Spleen (tissue), 11 donors: ENCODE measurements around the gene PTPN7. TPM values are rescaled to one million over a fixed set of nuclear protein-coding genes. Genes with fewer than 3 reads are reported as not detected.

ENCODE experiments used
- DNase-seq: peaks from one replicate; pipeline ENCODE4 v3.0.0-alpha.2; 2020
- H3K27ac ChIP-seq, 8 donors: fragments of 200-600 bp; sonication (generic) in 7 of 8; 1 replicate in 4 of 8; 2 replicates in 4 of 8; pipeline versions ENCODE4 v1.5.0 to v1.8.0; 2016 to 2021; ENCODE audit warnings: inconsistent platforms in 4 of 8, mild to moderate bottlenecking in 4 of 8, moderate library complexity in 1 of 8
- H3K27me3 ChIP-seq, 7 donors: fragments of 200-600 bp; sonication (generic) in 6 of 7; replicated peaks in 1 of 7; 1 replicate in 4 of 7; 2 replicates in 3 of 7; pipeline versions ENCODE4 v1.5.0 to v1.8.0; 2016 to 2021; ENCODE audit warnings: inconsistent platforms in 3 of 7, mild to moderate bottlenecking in 1 of 7
- H3K36me3 ChIP-seq, 6 donors: fragments of 200-600 bp; sonication (generic) in 5 of 6; 1 replicate in 4 of 6; 2 replicates in 2 of 6; pipeline versions ENCODE4 v1.5.0 to v1.8.0; 2016 to 2021; ENCODE audit warnings: inconsistent platforms in 2 of 6
- H3K4me1 ChIP-seq, 6 donors: fragments of 200-600 bp; sonication (generic) in 5 of 6; 1 replicate in 3 of 6; 2 replicates in 3 of 6; pipeline versions ENCODE4 v1.5.0 to v1.8.0; 2016 to 2021; ENCODE audit warnings: inconsistent platforms in 3 of 6
- H3K4me3 ChIP-seq, 8 donors: fragments of 200-600 bp; sonication (generic) in 7 of 8; 1 replicate in 4 of 8; 2 replicates in 4 of 8; pipeline versions ENCODE4 v1.5.0 to v1.8.0; 2016 to 2021; ENCODE audit warnings: inconsistent platforms in 4 of 8, mild to moderate bottlenecking in 4 of 8, moderate library complexity in 2 of 8
- H3K9me3 ChIP-seq, 8 donors: fragments of 200-600 bp; sonication (generic) in 7 of 8; 1 replicate in 4 of 8; 2 replicates in 4 of 8; pipeline versions ENCODE4 v1.5.0 to v1.8.0; 2016 to 2021; ENCODE audit warnings: inconsistent platforms in 4 of 8
- POLR2A ChIP-seq, 3 donors: fragments of 450-650 bp; IDR thresholded peaks; one replicate each; pipeline ENCODE4 v1.5.1; 2017; ENCODE audit warnings: antibody characterized with exemption in 3 of 3, mild to moderate bottlenecking in 1 of 3
- POLR2AphosphoS5 ChIP-seq, 3 donors: sonication (generic); formaldehyde crosslinking; IDR thresholded peaks; one replicate each; pipeline ENCODE4 v1.5.1; 2017; ENCODE audit warnings: antibody characterized with exemption in 3 of 3
- WGBS, 5 donors: extraction: QIAGEN DNeasy Blood & Tissue Kit in 3 of 5; methylation state at CpG; one replicate each; pipeline versions ENCODE4 v1.1.5 to v1.1.7; 2013 to 2018; 5-methylcytosine and 5-hydroxymethylcytosine counted together
- intact Hi-C: fragments of 100-400 bp; cut with DNase I; formaldehyde crosslinking; loops from one replicate; pipeline ENCODE4 v1.15.0; 2023; ENCODE audit warnings: low total_unique reads
- polyA plus RNA-seq, 3 donors: library from polyadenylated mRNA; stranded (reverse); fragments of 200-250 nt; gene quantifications; one replicate each; pipeline ENCODE4 v1.2.1, GENCODE V29; 2013
- total RNA-seq, 7 donors: library from RNA; depleted of rRNA in 3 of 7; stranded (reverse); fragments of >200 nt in 3 of 7; fragmentation: NEBNext Ultra II Directional in 4 of 7; extraction: Animal tissue kit (Norgen Biotek cat#: 25700) in 4 of 7; gene quantifications; one replicate each; pipeline versions ENCODE4 v1.1.0 to v1.2.1, GENCODE V29; 2016 to 2021
- TF ChIP-seq, protein P1 (sequence below), 11 experiments: fragments of 200-600 bp in 7 of 11; fragments of 450-650 bp in 4 of 11; sonication (generic) in 4 of 11; IDR thresholded peaks in 8 of 11; conservative IDR thresholded peaks in 3 of 11; 1 replicate in 7 of 11; 2 replicates in 4 of 11; pipeline versions ENCODE4 v1.4.0 to v1.8.0; 2016 to 2021; ENCODE audit warnings: antibody characterized with exemption in 11 of 11, inconsistent platforms in 4 of 11, mild to moderate bottlenecking in 1 of 11
- donor health status: healthy with polysubstance abuse.
- donor health status: DM: no; HTN: no; CAD: no; lungs with moderate emphysema.
- donor health status: DM: no; HTN: no; CAD: no.
- donor health status: Bipolar disorder and iron deficiency.
- donor health status: healthy.
- donor health status: DM: no; HTN: no; CAD: no.
- donor health status: DM: yes; HTN: yes; CAD: no.

PTPN7 gene
- total and polyA plus RNA-seq, 10 donors, result 27.8 to 49.0 (median 40.3) TPM

DNA sequence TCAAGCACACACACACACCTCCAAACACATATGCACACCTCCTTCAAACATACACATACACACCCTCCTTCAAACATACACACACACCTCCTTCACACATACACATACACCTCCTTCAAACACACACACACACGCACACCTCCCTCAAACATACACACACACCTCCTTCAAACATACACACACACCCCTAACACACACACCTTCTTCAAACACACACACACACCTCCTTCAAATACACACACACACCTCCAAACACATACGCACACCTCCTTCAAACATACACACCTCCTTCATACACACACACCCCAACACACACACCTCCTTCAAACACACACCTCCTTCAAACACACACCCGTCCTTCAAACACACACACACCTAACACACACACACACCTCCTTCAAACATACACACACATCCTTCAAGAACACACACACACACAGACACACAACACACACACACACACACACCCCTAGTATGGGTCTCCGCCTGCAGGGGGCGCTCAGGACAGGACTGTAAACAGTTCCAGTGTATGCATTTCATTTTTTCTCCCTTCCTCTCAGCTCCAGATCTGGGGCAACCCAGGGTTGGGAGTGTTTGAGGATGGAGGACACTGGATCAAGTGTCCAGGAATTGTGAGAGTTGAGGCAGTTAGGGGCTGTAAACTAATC lies 45.3 kb upstream of the PTPN7 start:
- DNase-seq, result no peak
- no peaks in the 10 kb centered on the region for H3K9me3 ChIP-seq
- intact Hi-C loops, result no loop called here
- TF ChIP-seq, protein P1, sequence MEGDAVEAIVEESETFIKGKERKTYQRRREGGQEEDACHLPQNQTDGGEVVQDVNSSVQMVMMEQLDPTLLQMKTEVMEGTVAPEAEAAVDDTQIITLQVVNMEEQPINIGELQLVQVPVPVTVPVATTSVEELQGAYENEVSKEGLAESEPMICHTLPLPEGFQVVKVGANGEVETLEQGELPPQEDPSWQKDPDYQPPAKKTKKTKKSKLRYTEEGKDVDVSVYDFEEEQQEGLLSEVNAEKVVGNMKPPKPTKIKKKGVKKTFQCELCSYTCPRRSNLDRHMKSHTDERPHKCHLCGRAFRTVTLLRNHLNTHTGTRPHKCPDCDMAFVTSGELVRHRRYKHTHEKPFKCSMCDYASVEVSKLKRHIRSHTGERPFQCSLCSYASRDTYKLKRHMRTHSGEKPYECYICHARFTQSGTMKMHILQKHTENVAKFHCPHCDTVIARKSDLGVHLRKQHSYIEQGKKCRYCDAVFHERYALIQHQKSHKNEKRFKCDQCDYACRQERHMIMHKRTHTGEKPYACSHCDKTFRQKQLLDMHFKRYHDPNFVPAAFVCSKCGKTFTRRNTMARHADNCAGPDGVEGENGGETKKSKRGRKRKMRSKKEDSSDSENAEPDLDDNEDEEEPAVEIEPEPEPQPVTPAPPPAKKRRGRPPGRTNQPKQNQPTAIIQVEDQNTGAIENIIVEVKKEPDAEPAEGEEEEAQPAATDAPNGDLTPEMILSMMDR (IDR thresholded peaks at IDR 0.05 in 8 of 11, conservative IDR thresholded peaks at IDR 0.05 in 3 of 11), result peak in 5 of 11 experiments; percentile 5 to 34 (median 11)
- no peak for TF ChIP-seq POLR2A (IDR thresholded peaks at IDR 0.05)
- WGBS, 5 donors, result 73 to 79% (median 75%) methylated on average over 5 of the region's 5 CpGs
- no peak overlapping the region for H3K27ac ChIP-seq
- no peaks in the 10 kb centered on the region for H3K36me3 ChIP-seq
- H3K4me1 ChIP-seq, result peaks cover 0 to 40% (median 5%) of the 10 kb centered on the region in 6 donors
- peaks cover 0 to 31% (median 0%) of the 10 kb centered on the region in 7 donors for H3K27me3 ChIP-seq
- H3K4me3 ChIP-seq, result no peak overlapping the region

DNA sequence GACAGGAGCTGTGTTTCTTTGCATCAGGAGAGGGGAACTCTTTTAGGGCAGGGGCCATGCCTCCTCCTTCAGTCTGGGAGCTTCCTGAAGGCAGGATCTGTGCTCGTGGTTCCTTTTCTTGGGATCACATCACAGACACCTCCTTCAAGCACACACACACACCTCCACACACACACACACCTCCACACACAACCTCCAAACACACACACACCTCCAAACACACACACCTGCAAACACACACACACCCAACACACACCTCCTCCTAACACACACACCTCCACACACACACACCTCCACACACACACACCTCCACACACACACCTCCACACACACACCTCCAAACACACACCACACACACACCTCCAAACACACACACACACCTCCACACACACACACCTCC lies 43.7 kb upstream of the PTPN7 start:
- Histone ChIP-seq H3K4me3 (no peak overlapping the region), H3K27ac (peak overlapping the region in 3 of 8 donors; percentile 21 to 74 (median 70)), H3K9me3 (no peaks in the 10 kb centered on the region), H3K36me3 (no peaks in the 10 kb centered on the region), H3K27me3 (peaks cover 0 to 39% (median 0%) of the 10 kb centered on the region in 7 donors), H3K4me1 (peaks cover 0 to 50% (median 14%) of the 10 kb centered on the region in 6 donors)
- TF ChIP-seq, protein P1 (IDR thresholded peaks at IDR 0.05 in 8 of 11, conservative IDR thresholded peaks at IDR 0.05 in 3 of 11), result no peak
- TF ChIP-seq POLR2A (IDR thresholded peaks at IDR 0.05), result no peak
- TF ChIP-seq POLR2AphosphoS5 (IDR thresholded peaks at IDR 0.05), result no peak
- no peak for DNase-seq
- intact Hi-C loops, result no loop called here
- 40 to 75% (median 47%) methylated on average over 1 of the region's 1 CpG for WGBS, 5 donors

DNA sequence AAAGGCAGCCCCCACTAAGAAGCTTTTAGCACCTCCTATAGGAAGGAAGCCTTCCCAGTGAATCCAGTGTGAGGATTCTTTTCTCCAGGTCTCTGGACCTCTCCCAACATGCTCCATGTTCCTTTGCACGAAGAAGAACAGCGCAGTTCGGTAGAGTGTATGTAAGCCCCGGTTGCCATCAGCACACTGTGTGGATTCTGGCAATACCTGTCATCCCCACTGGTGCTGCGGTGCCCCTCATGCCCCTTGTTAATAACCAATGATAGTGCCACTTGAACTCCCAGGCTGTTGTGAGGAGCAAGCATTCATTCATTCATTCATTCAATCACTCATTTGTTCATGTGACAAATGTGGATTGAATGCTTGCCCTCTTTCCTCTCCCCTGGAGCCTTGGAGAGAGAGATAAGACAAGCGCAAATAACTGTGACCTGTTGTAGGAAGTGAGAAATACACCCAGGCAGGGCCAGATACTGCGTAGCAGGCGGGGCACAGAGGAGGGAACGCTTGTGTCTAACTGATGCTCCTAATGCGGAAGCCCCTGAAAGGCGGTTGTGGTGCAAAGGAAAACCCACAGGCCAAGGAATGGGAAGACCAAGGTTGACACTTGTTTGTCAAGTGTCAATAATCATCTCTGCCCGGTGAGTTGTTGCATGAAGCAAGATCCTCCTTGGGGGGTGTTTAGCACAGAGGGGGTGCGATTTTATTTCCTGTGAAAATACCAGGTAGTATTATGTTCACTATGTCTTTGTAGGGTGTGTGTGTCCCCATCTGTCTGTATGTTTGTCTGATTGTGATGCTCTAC lies 43.0 kb upstream of the PTPN7 start:
- DNase-seq, result no peak
- Histone ChIP-seq H3K27ac (peak overlapping the region in 3 of 8 donors; percentile 21 to 74 (median 70)), H3K27me3 (peaks cover 0 to 38% (median 0%) of the 10 kb centered on the region in 7 donors), H3K4me3 (peak overlapping the region in 1 of 8 donors; percentile 3), H3K36me3 (no peaks in the 10 kb centered on the region), H3K9me3 (no peaks in the 10 kb centered on the region), H3K4me1 (peaks cover 0 to 55% (median 16%) of the 10 kb centered on the region in 6 donors)
- WGBS, 5 donors, result 44 to 73% (median 56%) methylated on average over 12 to 13 of the region's 13 CpGs
- TF ChIP-seq, protein P1 (IDR thresholded peaks at IDR 0.05 in 8 of 11, conservative IDR thresholded peaks at IDR 0.05 in 3 of 11), result no peak
- no peak for TF ChIP-seq POLR2A (IDR thresholded peaks at IDR 0.05)
- intact Hi-C loops, result no loop called here
